NT2/D1 (cell line): ENCODE results near the gene LAMB2.

Experiments
- SUZ12 ChIP-seq: IDR thresholded peaks from 2 replicates; pipeline ENCODE4 v1.6.1; 2011; ENCODE audit not compliant: insufficient read length, insufficient read depth; ENCODE audit errors: extremely low read depth
- YY1 ChIP-seq: IDR thresholded peaks from 2 replicates; pipeline ENCODE4 v1.6.1; 2011; ENCODE audit not compliant: insufficient read length, insufficient read depth
- ZNF274 ChIP-seq: IDR thresholded peaks from 2 replicates; pipeline ENCODE4 v1.6.1; 2011; ENCODE audit warnings: mild to moderate bottlenecking, low read depth, low read length

DNA sequence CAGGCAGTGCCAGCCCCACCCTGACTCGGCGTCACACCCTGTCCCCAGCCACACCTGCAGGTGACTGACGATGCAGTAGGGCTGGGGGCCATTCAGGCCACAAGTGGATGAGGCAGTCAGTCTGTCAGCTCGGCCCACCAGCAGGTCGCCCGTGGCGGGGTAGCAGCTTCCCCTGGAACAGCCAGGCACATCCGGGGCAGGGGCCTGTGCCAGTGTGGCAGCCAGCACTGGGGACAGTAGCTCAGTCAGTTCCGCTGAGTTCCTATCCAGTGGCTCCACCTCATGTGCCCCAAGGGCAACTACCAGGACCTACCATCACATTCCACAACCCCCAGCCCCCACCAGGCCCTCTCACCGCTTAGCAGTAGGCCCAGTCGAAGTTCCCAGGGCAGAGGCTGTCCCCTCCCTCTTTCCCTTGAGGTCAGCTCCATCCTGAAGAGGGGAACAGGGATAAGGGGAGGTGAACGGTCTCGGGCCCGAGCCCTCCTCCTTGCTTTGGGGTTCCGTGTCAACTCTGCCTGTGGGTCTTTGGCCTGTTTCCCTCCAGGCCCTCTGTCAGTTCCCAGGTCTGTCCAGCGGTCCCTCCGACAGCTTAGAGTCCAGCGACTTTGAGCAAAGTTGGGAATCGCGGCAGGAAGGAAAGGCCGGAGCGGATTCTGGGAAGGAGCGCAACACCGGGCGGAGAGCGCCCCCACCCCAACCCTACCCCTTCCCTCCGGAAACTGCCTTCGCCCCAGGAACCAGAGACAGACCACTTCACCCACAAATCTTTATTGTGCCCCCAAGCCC is at the start of gene LAMB2:
- TF ChIP-seq ZNF274, result no peak
- no peak for TF ChIP-seq YY1
- TF ChIP-seq SUZ12, result no peak
